ENCODE results near the gene ROBO1. TPM values are rescaled to one million over a fixed set of nuclear protein-coding genes. Genes with fewer than 3 reads are reported as not detected.

Gene ROBO1
- total and polyA plus RNA-seq, 2 of the 13 experiments (the other 11 are each of a cell fraction or from before 2014, with no cell fraction given): 52.2 to 71.0 TPM

GRCh38 chr3:79724206-79724605 lies 43.6 kb downstream of the ROBO1 start:
- no TSS peak for BruUV-seq (replicated peaks)
- TF ChIP-seq, protein P1, sequence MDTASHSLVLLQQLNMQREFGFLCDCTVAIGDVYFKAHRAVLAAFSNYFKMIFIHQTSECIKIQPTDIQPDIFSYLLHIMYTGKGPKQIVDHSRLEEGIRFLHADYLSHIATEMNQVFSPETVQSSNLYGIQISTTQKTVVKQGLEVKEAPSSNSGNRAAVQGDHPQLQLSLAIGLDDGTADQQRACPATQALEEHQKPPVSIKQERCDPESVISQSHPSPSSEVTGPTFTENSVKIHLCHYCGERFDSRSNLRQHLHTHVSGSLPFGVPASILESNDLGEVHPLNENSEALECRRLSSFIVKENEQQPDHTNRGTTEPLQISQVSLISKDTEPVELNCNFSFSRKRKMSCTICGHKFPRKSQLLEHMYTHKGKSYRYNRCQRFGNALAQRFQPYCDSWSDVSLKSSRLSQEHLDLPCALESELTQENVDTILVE (CRISPR knock-in tag; IDR thresholded peaks at IDR 0.05): no peak
- TF ChIP-seq SYNCRIP (IDR thresholded peaks at IDR 0.05; ENCODE audit: insufficient read depth, low read depth, low read length) (no peak), YY1 (IDR thresholded peaks at IDR 0.05; ENCODE audit: insufficient read depth, insufficient replicate concordance, low read depth, low read length) (no peak), MAZ (IDR thresholded peaks at IDR 0.05; ENCODE audit: borderline replicate concordance, low read depth, low read length) (no peak), MAZ (CRISPR knock-in tag; IDR thresholded peaks at IDR 0.05; ENCODE audit: low read depth) (no peak), MBNL3 (CRISPR knock-in tag; conservative IDR thresholded peaks at IDR 0.05) (no peak), REPIN1 (CRISPR knock-in tag; IDR thresholded peaks at IDR 0.05; ENCODE audit: borderline replicate concordance, low read depth) (no peak), ZNF782 (CRISPR knock-in tag; IDR thresholded peaks at IDR 0.05; ENCODE audit: borderline replicate concordance) (no peak), ONECUT2 (CRISPR knock-in tag; IDR thresholded peaks at IDR 0.05) (no peak), MZF1 (CRISPR knock-in tag; IDR thresholded peaks at IDR 0.05; ENCODE audit: borderline replicate concordance) (no peak), ZNF530 (CRISPR knock-in tag; IDR thresholded peaks at IDR 0.05; ENCODE audit: low read depth) (no peak), ZBTB46 (CRISPR knock-in tag; IDR thresholded peaks at IDR 0.05; ENCODE audit: borderline replicate concordance) (no peak), PTBP1 (IDR thresholded peaks at IDR 0.05; ENCODE audit: low read depth, low read length, poor library complexity, severe bottlenecking) (no peak), ZNF543 (CRISPR knock-in tag; IDR thresholded peaks at IDR 0.05) (no peak), CREBL2 (CRISPR knock-in tag; IDR thresholded peaks at IDR 0.05; ENCODE audit: borderline replicate concordance) (no peak)
- TF ChIP-seq, protein P2, sequence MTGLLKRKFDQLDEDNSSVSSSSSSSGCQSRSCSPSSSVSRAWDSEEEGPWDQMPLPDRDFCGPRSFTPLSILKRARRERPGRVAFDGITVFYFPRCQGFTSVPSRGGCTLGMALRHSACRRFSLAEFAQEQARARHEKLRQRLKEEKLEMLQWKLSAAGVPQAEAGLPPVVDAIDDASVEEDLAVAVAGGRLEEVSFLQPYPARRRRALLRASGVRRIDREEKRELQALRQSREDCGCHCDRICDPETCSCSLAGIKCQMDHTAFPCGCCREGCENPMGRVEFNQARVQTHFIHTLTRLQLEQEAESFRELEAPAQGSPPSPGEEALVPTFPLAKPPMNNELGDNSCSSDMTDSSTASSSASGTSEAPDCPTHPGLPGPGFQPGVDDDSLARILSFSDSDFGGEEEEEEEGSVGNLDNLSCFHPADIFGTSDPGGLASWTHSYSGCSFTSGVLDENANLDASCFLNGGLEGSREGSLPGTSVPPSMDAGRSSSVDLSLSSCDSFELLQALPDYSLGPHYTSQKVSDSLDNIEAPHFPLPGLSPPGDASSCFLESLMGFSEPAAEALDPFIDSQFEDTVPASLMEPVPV (CRISPR knock-in tag; IDR thresholded peaks at IDR 0.05): no peak
- TF ChIP-seq, protein P3, sequence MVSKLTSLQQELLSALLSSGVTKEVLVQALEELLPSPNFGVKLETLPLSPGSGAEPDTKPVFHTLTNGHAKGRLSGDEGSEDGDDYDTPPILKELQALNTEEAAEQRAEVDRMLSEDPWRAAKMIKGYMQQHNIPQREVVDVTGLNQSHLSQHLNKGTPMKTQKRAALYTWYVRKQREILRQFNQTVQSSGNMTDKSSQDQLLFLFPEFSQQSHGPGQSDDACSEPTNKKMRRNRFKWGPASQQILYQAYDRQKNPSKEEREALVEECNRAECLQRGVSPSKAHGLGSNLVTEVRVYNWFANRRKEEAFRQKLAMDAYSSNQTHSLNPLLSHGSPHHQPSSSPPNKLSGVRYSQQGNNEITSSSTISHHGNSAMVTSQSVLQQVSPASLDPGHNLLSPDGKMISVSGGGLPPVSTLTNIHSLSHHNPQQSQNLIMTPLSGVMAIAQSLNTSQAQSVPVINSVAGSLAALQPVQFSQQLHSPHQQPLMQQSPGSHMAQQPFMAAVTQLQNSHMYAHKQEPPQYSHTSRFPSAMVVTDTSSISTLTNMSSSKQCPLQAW (CRISPR knock-in tag; IDR thresholded peaks at IDR 0.05): no peak
- H3K27ac ChIP-seq (ENCODE audit: extremely low read length, insufficient read depth, low read length): no peak overlapping the region
- CTCF ChIA-PET (ENCODE audit: low intra/inter-chr PET ratio, low total read pairs): interaction anchor here (1.2 kb wide), 1 partner anchor 202 kb away, joined by 3 read pairs; no protein-coding TSS in a partner anchor
- ATAC-seq (peak; percentile 41; the same call in 2 of the 3 replicates), DNase-seq (ENCODE audit: low spot score) (peak; percentile 5), FAIRE-seq (no peak)
- POLR2A ChIA-PET: no interaction called here
- no peak overlapping the region for H3K4me3 ChIP-seq (replicated peaks in 1 of 3; ENCODE audit: insufficient read depth in 1 of 3, low read depth in 2 of 3, low read length in 3 of 3)
- no peaks in the 10 kb centered on the region for H4K20me1 ChIP-seq (ENCODE audit: insufficient read depth, low read length)
- no peaks in the 10 kb centered on the region for H3K36me3 ChIP-seq (replicated peaks in 1 of 2; ENCODE audit: control insufficient read depth in 1 of 2, insufficient read depth in 2 of 2, low read length in 2 of 2)
- H3K9ac ChIP-seq (ENCODE audit: insufficient read depth, low read depth, low read length): no peak overlapping the region
- H3K9me3 ChIP-seq (ENCODE audit: low read length): no peaks in the 10 kb centered on the region
- H2AFZ ChIP-seq (ENCODE audit: low read length): no peak overlapping the region
- in situ Hi-C loops (cut with HindIII; ENCODE audit: extremely low pct_ligation_motif_present, low pct_unique_long_range_greater_than_20kb): no loop called here
- WGBS (ENCODE audit: low lambda C conversion rate): 2% methylated on average over 9 of the region's 9 CpGs
- H3K4me1 ChIP-seq (ENCODE audit: insufficient read depth, low read length): no peaks in the 10 kb centered on the region
- H3K4me2 ChIP-seq (ENCODE audit: low read depth, low read length): no peak overlapping the region
- no peaks in the 10 kb centered on the region for H3K79me2 ChIP-seq (ENCODE audit: insufficient read depth, low read length)
- intact Hi-C loops (cut with micrococcal nuclease; ENCODE audit: unreplicated experiment): no loop called here
- H3K27me3 ChIP-seq (ENCODE audit: control insufficient read depth in 1 of 2, insufficient read depth in 2 of 2, low read length in 2 of 2): no peaks in the 10 kb centered on the region
